ENCODE measurements around the gene WDR7. TPM values are rescaled to one million over a fixed set of nuclear protein-coding genes. Genes with fewer than 3 reads are reported as not detected.

WDR7 gene
- total RNA-seq, 2 experiments from 2014 or later: 18.0 to 19.5 TPM

- H3K4me1 Mint-ChIP-seq (ENCODE audit: low read depth): no peaks in the 10 kb centered on the region
- peaks cover 10% of the 10 kb centered on the region for H3K36me3 Mint-ChIP-seq
- POLR2A ChIA-PET: no interaction called here
- no peak overlapping the region for H3K4me3 Mint-ChIP-seq
- H3K27ac Mint-ChIP-seq: no peak overlapping the region
- intact Hi-C loops (cut with micrococcal nuclease): no loop called here
- DNase-seq: no peak
- H3K27me3 Mint-ChIP-seq: no peaks in the 10 kb centered on the region
- H3K9me3 Mint-ChIP-seq: no peaks in the 10 kb centered on the region
- CTCF ChIA-PET: no interaction called here
Measured at GRCh38 chr18:56973487-56973886, 322.3 kb downstream of the WDR7 start.

- CTCF ChIA-PET: interaction anchor here (0.7 kb wide), 1 partner anchor 25 kb away, joined by 3 read pairs; no protein-coding TSS in a partner anchor
- Mint-ChIP-seq H3K27ac (no peak overlapping the region), H3K4me3 (no peak overlapping the region), H3K4me1 (ENCODE audit: low read depth) (no peaks in the 10 kb centered on the region), H3K36me3 (peaks cover 11% of the 10 kb centered on the region), H3K9me3 (no peaks in the 10 kb centered on the region), H3K27me3 (no peaks in the 10 kb centered on the region)
- POLR2A ChIA-PET: no interaction called here
- intact Hi-C loops (cut with micrococcal nuclease): no loop called here
- no peak for DNase-seq
Measured at GRCh38 chr18:56974141-56974540, 323.0 kb downstream of the WDR7 start.

DNA sequence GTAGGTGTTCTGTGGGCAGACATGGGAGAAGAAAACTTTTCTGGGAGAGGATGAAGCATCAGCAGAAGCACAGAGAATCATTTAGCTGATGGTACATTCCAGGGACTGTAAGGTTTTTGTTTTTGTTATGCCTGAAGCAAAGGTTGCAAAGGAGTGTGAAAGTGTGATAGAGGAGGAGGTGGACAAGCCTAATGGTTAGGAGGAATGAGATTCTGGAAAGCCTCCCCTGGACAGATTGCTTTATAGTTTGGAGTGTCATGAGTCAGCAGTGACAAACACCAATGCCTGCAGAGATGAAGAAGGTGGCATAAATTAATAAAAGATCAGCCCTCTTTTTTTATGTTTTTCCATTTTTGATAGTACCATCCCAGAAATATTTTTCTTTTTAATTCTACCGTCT, 324.1 kb downstream of the WDR7 start:
- ChIA-PET POLR2A (interaction anchor here (0.6 kb wide), 1 partner anchor 64 kb away, joined by 3 read pairs; no protein-coding TSS in a partner anchor), CTCF (no interaction called here)
- Mint-ChIP-seq H3K27ac (no peak overlapping the region), H3K27me3 (no peaks in the 10 kb centered on the region), H3K4me1 (ENCODE audit: low read depth) (no peaks in the 10 kb centered on the region), H3K9me3 (no peaks in the 10 kb centered on the region), H3K4me3 (no peak overlapping the region), H3K36me3 (peaks cover 12% of the 10 kb centered on the region)
- no peak for DNase-seq
- intact Hi-C loops (cut with micrococcal nuclease): no loop called here

DNA sequence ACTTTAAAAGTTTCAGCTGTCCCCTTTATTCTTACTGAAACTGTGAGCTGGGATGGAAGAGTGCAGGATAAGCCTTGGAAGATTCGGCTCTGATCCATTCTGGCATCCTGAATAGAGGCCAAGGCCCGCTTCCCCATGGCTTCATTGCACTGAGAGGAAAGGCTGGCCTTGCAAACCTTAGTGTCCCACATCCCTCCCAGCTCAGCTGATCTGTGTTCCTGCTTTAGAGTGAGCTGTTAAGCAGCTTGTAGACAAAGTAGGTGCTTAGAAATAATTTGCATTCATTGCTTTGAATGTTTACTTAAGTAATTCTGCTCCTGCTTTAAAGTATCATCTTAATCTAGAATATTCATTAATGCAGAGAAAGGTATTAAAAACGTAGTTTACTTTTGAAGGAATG, 326.1 kb downstream of the WDR7 start:
- no peak overlapping the region for H3K4me3 Mint-ChIP-seq
- H3K27ac Mint-ChIP-seq: no peak overlapping the region
- CTCF ChIA-PET: no interaction called here
- no peaks in the 10 kb centered on the region for H3K4me1 Mint-ChIP-seq (ENCODE audit: low read depth)
- intact Hi-C loops (cut with micrococcal nuclease): no loop called here
- H3K9me3 Mint-ChIP-seq: no peaks in the 10 kb centered on the region
- no peaks in the 10 kb centered on the region for H3K27me3 Mint-ChIP-seq
- no peak for DNase-seq
- peaks cover 8% of the 10 kb centered on the region for H3K36me3 Mint-ChIP-seq
- POLR2A ChIA-PET: no interaction called here

DNA sequence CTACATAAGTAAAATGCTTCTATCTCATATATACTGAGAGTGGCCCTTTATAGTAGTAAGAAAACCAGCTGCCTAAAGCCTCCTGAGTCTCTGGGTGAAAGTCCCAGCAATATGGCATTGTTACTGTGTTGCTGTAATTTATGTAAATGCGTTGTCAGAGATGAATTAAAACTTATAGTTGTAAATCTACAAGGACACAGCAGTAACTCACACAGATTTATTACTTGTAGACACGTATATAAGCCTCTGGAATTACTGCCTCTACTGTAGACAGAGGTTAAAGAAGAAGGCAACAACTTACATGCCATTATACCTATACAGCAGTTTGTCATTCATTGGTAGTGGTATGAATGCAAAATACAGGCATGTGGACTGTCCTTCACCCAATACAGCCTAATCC, 326.6 kb downstream of the WDR7 start:
- POLR2A ChIA-PET: no interaction called here
- H3K9me3 Mint-ChIP-seq: no peaks in the 10 kb centered on the region
- H3K27ac Mint-ChIP-seq: no peak overlapping the region
- intact Hi-C loops (cut with micrococcal nuclease): no loop called here
- DNase-seq: no peak
- CTCF ChIA-PET: no interaction called here
- no peaks in the 10 kb centered on the region for H3K4me1 Mint-ChIP-seq (ENCODE audit: low read depth)
- H3K27me3 Mint-ChIP-seq: no peaks in the 10 kb centered on the region
- H3K36me3 Mint-ChIP-seq: peaks cover 7% of the 10 kb centered on the region
- no peak overlapping the region for H3K4me3 Mint-ChIP-seq

DNA sequence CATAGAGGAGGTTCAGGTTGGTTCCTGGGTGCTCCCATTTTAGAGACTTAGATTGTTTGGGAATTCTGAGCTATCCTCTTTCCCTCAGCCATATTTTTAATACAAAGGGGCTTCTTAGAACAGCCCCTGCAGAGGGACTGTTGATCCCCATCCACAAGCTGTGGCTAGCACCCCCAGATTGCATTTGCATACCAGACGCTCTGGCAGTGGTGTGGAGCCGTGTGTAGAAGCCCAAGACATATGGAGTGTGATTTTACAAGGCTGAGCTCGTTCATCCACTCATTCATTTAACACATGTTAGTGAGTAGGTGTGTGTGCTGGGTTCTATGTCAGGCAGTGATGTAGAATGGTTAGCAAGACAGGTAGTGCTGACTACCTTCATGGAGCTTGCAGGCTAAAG, 329.0 kb downstream of the WDR7 start:
- H3K4me3 Mint-ChIP-seq: no peak overlapping the region
- CTCF ChIA-PET: interaction anchor here (1.2 kb wide), 1 partner anchor 111 kb away, joined by 3 read pairs; no protein-coding TSS in a partner anchor
- H3K27me3 Mint-ChIP-seq: no peaks in the 10 kb centered on the region
- H3K36me3 Mint-ChIP-seq: peaks cover 4% of the 10 kb centered on the region
- no peak overlapping the region for H3K27ac Mint-ChIP-seq
- POLR2A ChIA-PET: no interaction called here
- no peaks in the 10 kb centered on the region for H3K9me3 Mint-ChIP-seq
- intact Hi-C loops (cut with micrococcal nuclease): no loop called here
- no peaks in the 10 kb centered on the region for H3K4me1 Mint-ChIP-seq (ENCODE audit: low read depth)
- DNase-seq: no peak

DNA sequence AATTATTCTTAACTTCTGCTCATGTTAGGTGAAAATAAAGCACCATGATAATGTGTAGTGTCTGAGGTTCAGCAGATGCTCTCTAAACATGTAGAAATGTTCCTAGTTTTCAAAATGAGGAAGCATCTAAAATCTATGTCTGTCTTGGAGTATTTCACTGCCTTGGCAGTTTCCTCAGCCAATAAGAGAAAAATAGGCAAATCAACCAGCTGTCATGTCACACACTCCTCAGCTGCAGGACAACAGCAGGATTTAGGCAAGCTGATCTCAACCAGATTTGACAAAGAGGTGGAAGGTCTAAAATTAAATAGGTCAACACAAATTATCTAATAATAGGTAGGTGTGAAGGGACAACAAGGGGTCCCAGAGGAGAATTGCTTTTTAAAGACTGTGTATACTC, 331.6 kb downstream of the WDR7 start:
- Mint-ChIP-seq H3K4me1 (ENCODE audit: low read depth) (no peaks in the 10 kb centered on the region), H3K27ac (no peak overlapping the region), H3K4me3 (no peak overlapping the region), H3K36me3 (peaks cover 2% of the 10 kb centered on the region), H3K9me3 (no peaks in the 10 kb centered on the region), H3K27me3 (no peaks in the 10 kb centered on the region)
- intact Hi-C loops (cut with micrococcal nuclease): no loop called here
- CTCF ChIA-PET: no interaction called here
- POLR2A ChIA-PET: no interaction called here
- DNase-seq: no peak

- Mint-ChIP-seq H3K4me3 (no peak overlapping the region), H3K4me1 (ENCODE audit: low read depth) (no peaks in the 10 kb centered on the region), H3K27ac (no peak overlapping the region), H3K36me3 (peaks cover 2% of the 10 kb centered on the region), H3K27me3 (no peaks in the 10 kb centered on the region), H3K9me3 (no peaks in the 10 kb centered on the region)
- CTCF ChIA-PET: no interaction called here
- intact Hi-C loops (cut with micrococcal nuclease): no loop called here
- no peak for DNase-seq
- POLR2A ChIA-PET: no interaction called here
Measured at GRCh38 chr18:56983275-56983992, 332.3 kb downstream of the WDR7 start.

DNA sequence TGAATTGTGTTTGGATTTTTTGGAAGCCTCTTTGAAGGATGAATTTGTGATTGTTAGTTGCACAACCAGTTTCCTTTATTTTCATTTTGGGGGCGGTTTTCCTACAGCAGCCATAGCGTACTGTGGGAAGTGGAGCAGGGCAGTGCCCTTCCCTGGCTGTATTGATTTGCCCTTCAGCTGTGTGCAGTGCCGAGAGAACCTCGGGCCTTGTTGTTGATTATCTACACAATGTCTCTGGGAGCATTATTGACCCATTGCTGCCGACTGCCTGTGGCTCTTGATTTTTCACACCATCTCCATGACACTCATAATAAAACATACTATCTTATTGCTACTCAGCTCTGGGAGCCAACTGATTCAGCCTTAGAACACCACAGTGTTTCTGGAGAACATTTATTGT, 333.6 kb downstream of the WDR7 start:
- no peak for DNase-seq
- intact Hi-C loops (cut with micrococcal nuclease): no loop called here
- Mint-ChIP-seq H3K27me3 (no peaks in the 10 kb centered on the region), H3K4me3 (no peak overlapping the region), H3K36me3 (no peaks in the 10 kb centered on the region), H3K27ac (no peak overlapping the region), H3K9me3 (no peaks in the 10 kb centered on the region), H3K4me1 (ENCODE audit: low read depth) (no peaks in the 10 kb centered on the region)
- POLR2A ChIA-PET: no interaction called here
- CTCF ChIA-PET: no interaction called here

- Mint-ChIP-seq H3K4me3 (no peak overlapping the region), H3K4me1 (ENCODE audit: low read depth) (no peaks in the 10 kb centered on the region), H3K27me3 (no peaks in the 10 kb centered on the region), H3K27ac (no peak overlapping the region), H3K9me3 (no peaks in the 10 kb centered on the region), H3K36me3 (peaks cover 3% of the 10 kb centered on the region)
- POLR2A ChIA-PET: no interaction called here
- intact Hi-C loops (cut with micrococcal nuclease): no loop called here
- CTCF ChIA-PET: no interaction called here
- DNase-seq: no peak
Measured at GRCh38 chr18:56986829-56987228, 335.7 kb downstream of the WDR7 start.

DNA sequence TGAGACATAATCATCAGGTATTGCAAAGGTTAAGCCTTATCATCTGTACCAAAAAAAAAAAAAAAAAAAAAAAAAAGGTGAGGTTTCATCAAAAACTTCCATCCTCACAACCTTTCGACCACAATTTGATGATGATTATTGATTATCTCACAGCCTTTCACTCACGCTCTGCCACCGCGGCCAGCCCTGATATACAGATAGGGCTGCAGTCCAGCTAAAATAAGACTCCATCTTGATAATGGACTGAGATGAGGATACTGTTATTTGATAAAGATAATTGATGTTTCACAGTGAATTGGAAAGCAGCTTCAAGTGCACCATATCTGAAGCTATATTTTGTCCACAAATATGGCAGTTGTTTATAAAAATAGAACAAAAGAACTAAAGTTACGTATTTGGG, 336.1 kb downstream of the WDR7 start:
- no peak overlapping the region for H3K4me3 Mint-ChIP-seq
- CTCF ChIA-PET: no interaction called here
- POLR2A ChIA-PET: no interaction called here
- peaks cover 6% of the 10 kb centered on the region for H3K36me3 Mint-ChIP-seq
- DNase-seq: no peak
- no peak overlapping the region for H3K27ac Mint-ChIP-seq
- intact Hi-C loops (cut with micrococcal nuclease): no loop called here
- no peaks in the 10 kb centered on the region for H3K9me3 Mint-ChIP-seq
- H3K27me3 Mint-ChIP-seq: no peaks in the 10 kb centered on the region
- H3K4me1 Mint-ChIP-seq (ENCODE audit: low read depth): peaks cover 3% of the 10 kb centered on the region

GRCh38 chr18:56988022-56988421, 336.9 kb downstream of the WDR7 start:
- Mint-ChIP-seq H3K4me3 (no peak overlapping the region), H3K9me3 (no peaks in the 10 kb centered on the region), H3K27me3 (no peaks in the 10 kb centered on the region), H3K27ac (no peak overlapping the region), H3K36me3 (peaks cover 6% of the 10 kb centered on the region), H3K4me1 (ENCODE audit: low read depth) (peaks cover 8% of the 10 kb centered on the region)
- intact Hi-C loops (cut with micrococcal nuclease): no loop called here
- CTCF ChIA-PET: no interaction called here
- POLR2A ChIA-PET: no interaction called here
- DNase-seq: no peak

- Mint-ChIP-seq H3K4me3 (no peak overlapping the region), H3K4me1 (ENCODE audit: low read depth) (peaks cover 8% of the 10 kb centered on the region), H3K27ac (no peak overlapping the region), H3K9me3 (no peaks in the 10 kb centered on the region), H3K27me3 (no peaks in the 10 kb centered on the region), H3K36me3 (peaks cover 6% of the 10 kb centered on the region)
- ChIA-PET POLR2A (no interaction called here), CTCF (no interaction called here)
- intact Hi-C loops (cut with micrococcal nuclease): no loop called here
- DNase-seq: no peak
Measured at GRCh38 chr18:56990678-56991077, 339.5 kb downstream of the WDR7 start.

All from activated CD4-positive, alpha-beta memory T cell treated with anti-CD3 and anti-CD28 coated beads for 36 hours (primary cell).